ENCODE data around the gene BLACAT1. TPM values are rescaled to one million over a fixed set of nuclear protein-coding genes. Genes with fewer than 3 reads are reported as not detected.

BLACAT1 gene
- total and polyA plus RNA-seq, 2 of the 4 experiments (the other 2 are of a cell fraction): under 0.01 to 0.05 TPM

- TF ChIP-seq USF2 (IDR thresholded peaks at IDR 0.05; ENCODE audit: low read depth, low read length): no peak
Observed at GRCh38 chr1:205447457-205448341, 8.1 kb downstream of the BLACAT1 start (continued).

- Histone ChIP-seq H2BK5ac (ENCODE audit: low read depth, low read length, poor library complexity, severe bottlenecking) (no peak overlapping the region), H3K18ac (ENCODE audit: low read depth, low read length) (no peak overlapping the region), H2BK20ac (ENCODE audit: low read depth, low read length) (no peak overlapping the region), H3K14ac (replicated peaks; ENCODE audit: low read depth, low read length) (no peak overlapping the region), H3K4me3 (ENCODE audit: insufficient read depth, low read depth, low read length) (no peak overlapping the region), H3K79me1 (ENCODE audit: low read depth in 1 of 2, low read length in 2 of 2) (no peaks in the 10 kb centered on the region), H4K5ac (ENCODE audit: low read depth, low read length) (no peak overlapping the region), H3K9me1 (ENCODE audit: insufficient read depth, low read length) (no peaks in the 10 kb centered on the region; the same call in 1 of the 2 replicates), H2BK15ac (ENCODE audit: low read depth, low read length) (no peak overlapping the region), H3K27me3 (ENCODE audit: control insufficient read depth, insufficient read depth, low read length) (peaks cover 50% of the 10 kb centered on the region), H3K27ac (ENCODE audit: insufficient read depth, low read length) (no peak overlapping the region), H3K4ac (ENCODE audit: low read depth, low read length) (no peak overlapping the region), H3K4me2 (ENCODE audit: low read depth, low read length) (no peak overlapping the region), H2AK9ac (replicated peaks; ENCODE audit: low read depth, low read length, poor library complexity) (no peak overlapping the region), H2BK120ac (ENCODE audit: low read depth, low read length) (no peak overlapping the region), H4K20me1 (ENCODE audit: insufficient read depth, low read length) (no peaks in the 10 kb centered on the region), H2AFZ (replicated peaks; ENCODE audit: low read length, poor library complexity) (no peak overlapping the region), H4K8ac (ENCODE audit: low read depth in 2 of 2, low read length in 2 of 2) (no peak overlapping the region), H3K56ac (ENCODE audit: extremely low read depth, insufficient read depth, low read length) (no peak overlapping the region), H4K91ac (ENCODE audit: insufficient read depth, low read depth, low read length) (no peak overlapping the region), H3K36me3 (ENCODE audit: control insufficient read depth, insufficient read depth, low read length) (no peaks in the 10 kb centered on the region), H3K9ac (ENCODE audit: low read depth, low read length) (no peak overlapping the region), H3K9me3 (ENCODE audit: control insufficient read depth, insufficient read depth, low read length) (no peaks in the 10 kb centered on the region), H2AK5ac (ENCODE audit: low read depth, low read length) (no peak overlapping the region), H3K4me1 (ENCODE audit: control insufficient read depth, insufficient read depth, low read length) (no peaks in the 10 kb centered on the region; the same call in 1 of the 2 replicates), H3K23ac (ENCODE audit: low read depth, low read length) (no peak overlapping the region)
- ChIA-PET CTCF (no interaction called here), POLR2A (ENCODE audit: unreplicated experiment) (no interaction called here)
- 67% methylated on average over 1 of the region's 9 CpGs; no CpG with 5 or more reads in 1 of the 2 experiments for WGBS, 2 experiments (ENCODE audit: extremely low coverage in 2 of 2, insufficient read length in 1 of 2)
- dilution Hi-C loops (cut with HindIII; ENCODE audit: low sequenced_read_pairs, unreplicated experiment) (no loop called here), in situ Hi-C loops (cut with MboI; ENCODE audit: low sequenced_read_pairs) (no loop called here), intact Hi-C loops (cut with micrococcal nuclease) (no loop called here)
- DNase-seq (no peak), ATAC-seq (ENCODE audit: low read depth) (no peak)
- no TSS peak for BruUV-seq (replicated peaks)
- TF ChIP-seq RAD21 (IDR thresholded peaks at IDR 0.05; ENCODE audit: low read length): no peak
- TF ChIP-seq RFX5 (IDR thresholded peaks at IDR 0.05; ENCODE audit: low read depth, low read length): no peak
- no peak for TF ChIP-seq MXI1 (IDR thresholded peaks at IDR 0.05; ENCODE audit: borderline replicate concordance, low read depth, low read length)
- no peak for TF ChIP-seq CEBPB (IDR thresholded peaks at IDR 0.05; ENCODE audit: low read depth, low read length)
- TF ChIP-seq MAZ (IDR thresholded peaks at IDR 0.05; ENCODE audit: borderline replicate concordance, low read depth, low read length): no peak
- TF ChIP-seq CHD1 (IDR thresholded peaks at IDR 0.05; ENCODE audit: low read depth, low read length): no peak
- TF ChIP-seq FOS (IDR thresholded peaks at IDR 0.05; ENCODE audit: low read depth, low read length): no peak
- TF ChIP-seq USF2 (IDR thresholded peaks at IDR 0.05; ENCODE audit: low read depth, low read length): no peak
- TF ChIP-seq MAFK (IDR thresholded peaks at IDR 0.05; ENCODE audit: low read depth, low read length): no peak
- TF ChIP-seq CTCF (conservative IDR thresholded peaks at IDR 0.05; ENCODE audit: low read depth, low read length): no peak
- TF ChIP-seq BHLHE40 (IDR thresholded peaks at IDR 0.05; ENCODE audit: low read depth, low read length): no peak
- no peak for TF ChIP-seq SMC3 (IDR thresholded peaks at IDR 0.05; ENCODE audit: low read depth, low read length)
Observed at GRCh38 chr1:205446828-205447227, 9.0 kb downstream of the BLACAT1 start.

Data from IMR-90 (cell line).